GM19395 (cell line): ENCODE measurements around the gene GSTK1.
"Not testable (repeated sequence)": the region's sequence is repeated elsewhere in the genome, so short reads cannot be mapped to it uniquely, and the experiment has no call there.

Source experiments
- ATAC-seq: cut with Tn5 transposase; IDR thresholded peaks from one replicate; pipeline ENCODE4 v1.9.1; 2021; ENCODE audit warnings: mild to moderate bottlenecking, moderate library complexity; ENCODE audit not compliant: unreplicated experiment

Gene GSTK1

GRCh38 chr7:143238289-143238980 is 24.8 kb upstream of the GSTK1 start:
- no peak for ATAC-seq

DNA sequence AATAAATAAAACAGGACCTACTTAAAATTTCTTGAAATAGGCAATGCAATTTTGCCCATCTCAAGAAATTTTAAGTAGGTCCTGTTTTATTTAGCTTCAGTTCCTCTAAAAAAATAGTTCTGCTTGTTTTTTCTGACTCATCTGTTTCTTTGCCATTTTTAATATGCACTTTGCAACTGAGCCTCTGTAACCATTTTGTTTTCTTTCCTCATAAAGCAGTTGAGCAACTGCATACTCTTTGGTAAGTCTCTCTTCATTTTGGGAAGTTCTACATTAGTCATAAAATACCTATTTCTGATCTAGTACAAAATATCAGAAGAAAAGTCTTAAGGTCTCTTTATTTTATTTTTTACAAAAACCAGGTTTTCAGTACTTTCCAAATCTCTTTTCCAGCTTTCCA is 23.4 kb upstream of the GSTK1 start:
- ATAC-seq = no peak

DNA sequence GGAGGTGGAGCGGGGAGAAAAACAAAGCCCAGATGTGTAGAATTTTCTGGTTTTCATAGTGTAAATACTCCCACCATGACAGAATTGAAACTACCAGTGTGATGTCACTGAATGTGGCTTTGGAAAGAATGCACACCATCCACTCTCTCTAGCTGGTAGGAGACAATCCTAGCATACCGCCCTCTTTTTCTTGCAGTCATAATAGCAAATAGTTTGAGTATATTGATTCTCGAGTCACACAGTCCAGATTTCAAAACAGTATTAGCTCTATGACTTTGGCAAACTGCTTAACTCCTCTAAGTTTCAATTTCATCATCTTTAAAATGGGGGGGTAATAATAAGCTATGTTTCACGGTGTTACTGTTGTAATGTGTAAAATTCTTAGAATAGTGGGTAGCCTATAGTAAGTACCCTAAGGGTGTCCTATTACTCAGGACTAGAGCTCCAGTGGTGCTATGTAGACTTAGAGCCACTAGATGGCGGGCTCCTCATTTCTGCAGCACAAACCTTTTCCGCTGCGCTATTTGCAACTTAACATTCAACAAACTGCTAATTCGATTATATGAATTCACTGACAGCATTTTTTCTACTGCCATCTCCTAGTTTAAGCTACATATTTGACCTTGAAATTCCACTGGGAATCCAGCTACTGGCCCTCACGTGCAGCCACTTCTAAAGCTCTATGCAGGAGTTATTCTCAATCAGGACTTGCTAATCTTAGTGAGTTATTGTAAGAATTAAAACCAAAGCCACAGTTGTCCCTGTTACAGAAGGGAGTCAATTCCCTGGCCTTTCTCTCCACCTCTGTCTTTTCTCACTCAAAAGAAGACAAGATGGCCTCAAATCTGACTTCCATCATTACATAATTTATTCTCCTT is 22.7 kb upstream of the GSTK1 start:
- ATAC-seq = peak; percentile 99

GRCh38 chr7:143242306-143242705 is 20.9 kb upstream of the GSTK1 start:
- no peak for ATAC-seq

DNA sequence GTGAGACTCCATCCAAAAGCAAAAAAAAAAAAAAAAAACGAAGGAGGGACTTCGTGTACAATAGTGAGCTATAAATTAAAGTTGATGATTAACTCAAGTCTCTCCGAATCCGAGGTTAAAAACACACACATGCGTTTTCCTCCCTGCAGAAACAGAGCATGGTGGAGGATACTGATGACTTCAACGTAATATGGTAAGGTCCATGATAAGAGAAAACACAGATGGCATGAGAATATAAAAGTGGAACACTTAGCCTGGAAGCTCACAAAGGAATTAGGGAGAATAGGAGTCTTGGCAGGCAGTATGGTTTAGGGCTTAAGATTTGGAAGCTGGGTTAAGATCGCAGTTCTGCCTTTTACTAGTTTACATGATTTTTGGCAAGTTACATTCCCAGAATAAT is 20.1 kb upstream of the GSTK1 start:
- ATAC-seq = no peak

GRCh38 chr7:143243614-143244013 is 19.6 kb upstream of the GSTK1 start:
- ATAC-seq = no peak

DNA sequence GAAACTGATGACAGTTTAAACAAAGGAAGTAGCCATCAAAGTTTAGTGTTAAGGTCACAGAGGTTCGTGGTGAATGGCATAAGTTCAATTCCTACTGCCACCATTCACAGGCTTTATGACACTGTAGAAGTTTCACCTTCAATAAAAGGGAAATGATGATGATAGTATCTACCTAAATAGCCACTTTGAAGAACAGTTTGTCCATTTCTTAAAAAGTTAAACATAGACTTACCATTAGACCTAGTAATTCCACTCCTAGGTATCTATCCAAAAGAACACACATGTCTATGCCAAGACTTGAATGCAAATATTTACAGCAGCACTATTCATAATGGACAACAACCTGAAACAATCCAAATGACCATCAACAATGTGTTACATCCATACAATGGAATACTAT is 18.9 kb upstream of the GSTK1 start:
- ATAC-seq = no peak

- no peak for ATAC-seq
Measured at GRCh38 chr7:143245123-143245522, 18.1 kb upstream of the GSTK1 start.

DNA sequence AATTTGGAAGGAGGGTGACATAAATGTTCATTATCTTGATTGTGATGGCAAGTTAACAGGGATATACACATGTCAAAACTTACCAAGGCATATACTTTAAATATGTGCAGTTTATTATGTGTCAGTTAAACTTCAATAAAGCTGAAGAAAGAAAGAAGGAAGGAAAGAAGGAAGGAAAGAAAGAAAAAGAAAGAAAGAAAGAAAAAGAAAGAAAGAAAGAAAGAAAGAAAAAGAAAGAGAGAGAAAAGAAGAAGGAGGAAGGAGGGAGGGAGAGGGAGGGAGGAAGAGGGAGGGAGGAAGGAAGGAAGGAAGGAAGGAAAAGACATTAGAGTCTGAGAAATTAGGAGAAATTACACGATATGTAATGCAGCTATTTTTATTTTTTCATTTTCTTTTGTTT is 15.9 kb upstream of the GSTK1 start:
- no peak for ATAC-seq

GRCh38 chr7:143248761-143249354 is 14.4 kb upstream of the GSTK1 start:
- no peak for ATAC-seq

- no peak for ATAC-seq
Measured at GRCh38 chr7:143250199-143250598, 13.0 kb upstream of the GSTK1 start.

- no peak for ATAC-seq
Measured at GRCh38 chr7:143250822-143251221, 12.4 kb upstream of the GSTK1 start.

GRCh38 chr7:143252006-143252405 is 11.2 kb upstream of the GSTK1 start:
- ATAC-seq = no peak

DNA sequence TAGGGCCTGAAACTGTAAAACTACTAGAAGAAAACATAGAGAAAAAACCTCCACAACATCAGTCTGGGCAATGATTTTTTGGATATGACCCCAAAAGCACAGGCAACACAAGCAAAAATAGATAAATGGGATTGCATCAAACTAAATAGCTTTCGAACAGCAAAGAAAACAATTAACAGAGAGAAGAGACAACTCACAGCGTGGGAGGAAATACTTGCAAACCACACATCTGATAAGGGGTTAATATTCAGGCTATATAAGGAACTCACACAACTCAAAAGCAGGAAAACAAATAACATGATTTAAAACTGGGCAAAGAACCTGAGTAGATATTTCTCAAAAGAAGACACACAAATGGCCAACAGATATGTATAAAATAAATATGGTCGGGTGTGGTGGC is 7.7 kb upstream of the GSTK1 start:
- ATAC-seq = no peak

DNA sequence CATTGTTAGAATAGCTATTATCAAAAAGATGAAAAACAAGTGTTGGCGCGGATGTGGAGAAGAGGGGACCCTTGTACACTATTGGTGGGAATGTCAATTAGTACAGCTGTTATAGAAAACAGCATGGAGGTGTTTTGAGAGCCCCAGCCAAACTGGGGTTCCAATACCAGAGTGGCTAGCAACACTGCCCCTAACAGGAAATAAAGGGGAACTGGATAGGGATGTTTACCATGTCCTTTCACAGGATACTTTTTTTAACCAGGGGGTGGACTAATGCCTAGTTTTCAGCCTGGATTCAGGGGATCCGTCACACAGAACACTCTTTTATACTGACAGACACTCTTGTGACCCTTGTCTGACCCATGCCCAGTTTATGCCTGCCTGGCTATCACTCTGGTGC is 6.9 kb upstream of the GSTK1 start:
- ATAC-seq = no peak

GRCh38 chr7:143256932-143257331 is 6.3 kb upstream of the GSTK1 start:
- ATAC-seq = peak; percentile 87

DNA sequence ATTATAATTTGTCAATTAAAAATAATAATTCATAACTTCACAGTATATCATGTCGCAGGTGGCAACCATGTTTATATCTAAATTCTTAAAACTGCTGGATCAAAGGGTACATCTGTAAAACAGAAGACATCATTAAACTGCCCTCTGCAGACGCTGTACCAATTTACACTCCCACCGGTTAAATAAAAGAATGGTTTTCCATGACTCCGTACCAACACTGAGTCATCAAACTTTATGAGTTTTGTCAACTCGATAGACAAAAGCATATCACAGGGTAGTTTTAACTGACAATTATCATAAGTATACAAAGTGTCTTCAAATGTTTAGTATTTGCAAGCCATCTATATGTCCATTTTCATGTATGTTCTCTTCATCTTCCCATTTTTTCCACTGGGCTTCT is 5.7 kb upstream of the GSTK1 start:
- no peak for ATAC-seq

DNA sequence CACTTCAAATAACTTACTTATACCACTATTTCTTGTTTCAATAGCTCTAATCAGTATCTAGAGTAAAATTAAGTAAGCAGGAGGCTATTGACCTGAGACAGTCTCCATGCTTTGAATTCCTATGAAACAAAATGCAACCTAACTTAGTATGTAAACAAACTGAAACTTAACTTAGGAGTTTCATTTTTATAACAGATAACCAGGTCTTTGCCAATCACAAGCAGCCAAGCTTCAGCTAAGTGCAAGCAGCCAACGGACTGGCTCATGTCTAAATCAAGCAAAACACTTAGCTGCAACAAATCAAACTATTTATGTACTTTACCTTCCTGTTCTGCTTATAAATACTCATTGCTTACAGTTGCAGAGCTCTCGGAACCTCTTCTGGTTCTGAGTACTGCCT is 4.4 kb upstream of the GSTK1 start:
- peak; percentile 44 for ATAC-seq

DNA sequence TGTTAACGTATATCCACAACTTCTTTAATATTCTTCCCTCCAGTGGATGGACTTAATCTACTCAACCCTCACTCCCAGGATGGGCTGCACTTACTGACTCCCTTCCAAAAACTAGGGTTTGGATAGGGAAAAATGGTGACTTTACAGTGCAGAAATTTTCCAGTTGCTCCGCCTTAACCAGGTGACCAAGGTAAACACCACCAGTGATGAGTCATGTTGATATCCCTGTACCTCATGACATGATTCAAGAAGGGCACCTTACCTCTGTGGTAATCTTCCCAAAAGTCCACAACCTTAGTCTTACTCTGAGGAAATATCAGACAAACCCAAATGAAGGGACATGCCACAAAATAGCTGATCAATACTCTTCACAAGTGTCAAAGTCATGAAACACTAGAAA is 3.5 kb upstream of the GSTK1 start:
- no peak for ATAC-seq

GRCh38 chr7:143261901-143262300 is 1.3 kb upstream of the GSTK1 start:
- ATAC-seq = no peak

DNA sequence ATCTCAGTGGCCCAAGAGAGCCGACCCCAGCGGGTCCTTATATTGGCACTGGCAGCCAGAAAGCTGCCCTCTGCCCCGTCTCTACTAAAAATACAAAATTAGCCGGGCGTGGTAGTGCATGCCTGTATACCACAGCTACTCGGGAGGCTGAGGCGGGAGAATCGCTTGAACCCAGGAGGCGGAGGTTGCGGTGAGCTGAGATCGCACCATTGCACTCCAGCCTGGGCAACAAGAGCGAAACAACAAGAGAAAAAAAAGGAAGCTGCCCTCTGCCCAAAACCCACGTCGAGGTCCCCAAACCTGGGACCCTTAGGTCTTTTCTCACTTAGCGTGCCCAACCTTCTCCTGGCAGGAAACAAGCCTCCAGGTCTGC is 941 bp downstream of the GSTK1 start:
- not testable (repeated sequence) for ATAC-seq
